NB4 (cell line): ENCODE data around the gene TCERG1.

Experiments used
- DNase-seq: peaks from one replicate; pipeline ENCODE4 v3.0.0; 2010; ENCODE audit warnings: low read depth
- H3K4me3 ChIP-seq: one replicate; pipeline ENCODE4 v1.5.1; 2011; ENCODE audit warnings: mild to moderate bottlenecking, low read depth, low read length, moderate library complexity
- MAX ChIP-seq: IDR thresholded peaks from 2 replicates; pipeline ENCODE4 v1.6.1; 2011; ENCODE audit warnings: low read depth, low read length
- MYC ChIP-seq: IDR thresholded peaks from 2 replicates; pipeline ENCODE4 v1.6.1; 2011; ENCODE audit warnings: low read depth, low read length
- POLR2A ChIP-seq: IDR thresholded peaks from 2 replicates; pipeline ENCODE4 v1.6.1; 2011; ENCODE audit warnings: mild to moderate bottlenecking; ENCODE audit not compliant: insufficient read length; ENCODE audit errors: extremely low read depth
- TF ChIP-seq, protein P1 (sequence below): IDR thresholded peaks from one replicate; pipeline ENCODE4 v1.5.1; 2012; ENCODE audit warnings: low read depth, low read length

Gene TCERG1

DNA sequence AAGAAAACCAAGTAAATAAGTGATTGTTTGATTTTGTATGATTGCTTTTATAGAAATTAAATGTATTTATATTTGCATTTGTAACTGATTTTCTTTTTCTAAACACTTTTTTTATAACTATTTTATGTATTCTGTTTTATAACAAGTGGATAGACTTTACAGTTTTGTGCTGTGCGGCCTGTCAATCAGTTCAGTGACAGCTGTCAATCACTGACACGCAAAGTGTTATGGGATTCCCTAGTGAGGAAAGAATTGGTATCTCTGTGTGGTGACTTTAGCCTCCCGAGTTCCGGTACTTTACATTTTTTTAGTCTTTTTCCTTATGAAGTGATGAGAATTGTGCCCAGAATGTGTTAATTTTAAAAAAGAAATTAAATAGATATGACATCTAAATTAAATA is 52.5 kb downstream of the TCERG1 start:
- no peak for DNase-seq
- H3K4me3 ChIP-seq, result no peak overlapping the region
- no peak for TF ChIP-seq MYC
- no peak for TF ChIP-seq POLR2A
- TF ChIP-seq, protein P1, sequence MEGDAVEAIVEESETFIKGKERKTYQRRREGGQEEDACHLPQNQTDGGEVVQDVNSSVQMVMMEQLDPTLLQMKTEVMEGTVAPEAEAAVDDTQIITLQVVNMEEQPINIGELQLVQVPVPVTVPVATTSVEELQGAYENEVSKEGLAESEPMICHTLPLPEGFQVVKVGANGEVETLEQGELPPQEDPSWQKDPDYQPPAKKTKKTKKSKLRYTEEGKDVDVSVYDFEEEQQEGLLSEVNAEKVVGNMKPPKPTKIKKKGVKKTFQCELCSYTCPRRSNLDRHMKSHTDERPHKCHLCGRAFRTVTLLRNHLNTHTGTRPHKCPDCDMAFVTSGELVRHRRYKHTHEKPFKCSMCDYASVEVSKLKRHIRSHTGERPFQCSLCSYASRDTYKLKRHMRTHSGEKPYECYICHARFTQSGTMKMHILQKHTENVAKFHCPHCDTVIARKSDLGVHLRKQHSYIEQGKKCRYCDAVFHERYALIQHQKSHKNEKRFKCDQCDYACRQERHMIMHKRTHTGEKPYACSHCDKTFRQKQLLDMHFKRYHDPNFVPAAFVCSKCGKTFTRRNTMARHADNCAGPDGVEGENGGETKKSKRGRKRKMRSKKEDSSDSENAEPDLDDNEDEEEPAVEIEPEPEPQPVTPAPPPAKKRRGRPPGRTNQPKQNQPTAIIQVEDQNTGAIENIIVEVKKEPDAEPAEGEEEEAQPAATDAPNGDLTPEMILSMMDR, result no peak

GRCh38 chr5:146507428-146507827 is 60.3 kb downstream of the TCERG1 start:
- no peak for DNase-seq
- no peak overlapping the region for H3K4me3 ChIP-seq
- TF ChIP-seq, protein P1, result no peak
- TF ChIP-seq MAX, result no peak
- TF ChIP-seq MYC, result no peak
- no peak for TF ChIP-seq POLR2A

- TF ChIP-seq POLR2A, result no peak
- TF ChIP-seq, protein P1, result no peak
- no peak for TF ChIP-seq MYC
- no peak for TF ChIP-seq MAX
- H3K4me3 ChIP-seq, result no peak overlapping the region
- peak; percentile 50 for DNase-seq
Observed at GRCh38 chr5:146510559-146511125, 63.5 kb downstream of the TCERG1 start.

GRCh38 chr5:146513462-146513861 is 66.3 kb downstream of the TCERG1 start:
- no peak for DNase-seq
- no peak overlapping the region for H3K4me3 ChIP-seq
- no peak for TF ChIP-seq MYC
- no peak for TF ChIP-seq POLR2A
- TF ChIP-seq, protein P1, result no peak
- TF ChIP-seq MAX, result no peak

- TF ChIP-seq, protein P1, result no peak
- TF ChIP-seq MAX (no peak), MYC (no peak), POLR2A (no peak)
- DNase-seq, result no peak
- H3K4me3 ChIP-seq, result no peak overlapping the region
Observed at GRCh38 chr5:146514575-146514974, 67.4 kb downstream of the TCERG1 start.

GRCh38 chr5:146515473-146516150 is 68.5 kb downstream of the TCERG1 start:
- no peak for DNase-seq
- H3K4me3 ChIP-seq, result no peak overlapping the region
- TF ChIP-seq MAX, result no peak
- no peak for TF ChIP-seq POLR2A
- TF ChIP-seq MYC, result no peak
